Panc1 (cell line): Measurements from ENCODE around the gene FKBP10.
A peak's percentile ranks its signal among the peaks of the same experiment; 100 is the strongest.

Source experiments
- POLR2AphosphoS5 ChIP-seq: IDR thresholded peaks from 2 replicates; pipeline ENCODE4 v1.6.1; 2012; ENCODE audit warnings: mild to moderate bottlenecking, low read depth, low read length, moderate library complexity
- REST ChIP-seq, 2 experiments: IDR thresholded peaks; 2 replicates each; pipeline ENCODE4 v1.6.1; 2011 to 2012; ENCODE audit warnings: low read depth in 2 of 2, control low read depth in 1 of 2, low read length in 1 of 2, mild to moderate bottlenecking in 1 of 2, moderate library complexity in 1 of 2; ENCODE audit not compliant: insufficient read depth in 1 of 2
- TF ChIP-seq, protein P1 (sequence below): fragments of 450-650 bp; IDR thresholded peaks from 2 replicates; pipeline ENCODE4 v1.5.1; 2017; ENCODE audit warnings: mild to moderate bottlenecking

GRCh38 chr17:41835800-41836549, 23.2 kb downstream of the FKBP10 start, which contains the start of gene NT5C3B:
- TF ChIP-seq REST (IDR thresholded peaks at IDR 0.05; ENCODE audit: insufficient read depth in 1 of 2, low read depth in 2 of 2, low read length in 1 of 2) (no peak), POLR2AphosphoS5 (peak; percentile 49; the same call in 1 of the 2 replicates)
- TF ChIP-seq, protein P1, sequence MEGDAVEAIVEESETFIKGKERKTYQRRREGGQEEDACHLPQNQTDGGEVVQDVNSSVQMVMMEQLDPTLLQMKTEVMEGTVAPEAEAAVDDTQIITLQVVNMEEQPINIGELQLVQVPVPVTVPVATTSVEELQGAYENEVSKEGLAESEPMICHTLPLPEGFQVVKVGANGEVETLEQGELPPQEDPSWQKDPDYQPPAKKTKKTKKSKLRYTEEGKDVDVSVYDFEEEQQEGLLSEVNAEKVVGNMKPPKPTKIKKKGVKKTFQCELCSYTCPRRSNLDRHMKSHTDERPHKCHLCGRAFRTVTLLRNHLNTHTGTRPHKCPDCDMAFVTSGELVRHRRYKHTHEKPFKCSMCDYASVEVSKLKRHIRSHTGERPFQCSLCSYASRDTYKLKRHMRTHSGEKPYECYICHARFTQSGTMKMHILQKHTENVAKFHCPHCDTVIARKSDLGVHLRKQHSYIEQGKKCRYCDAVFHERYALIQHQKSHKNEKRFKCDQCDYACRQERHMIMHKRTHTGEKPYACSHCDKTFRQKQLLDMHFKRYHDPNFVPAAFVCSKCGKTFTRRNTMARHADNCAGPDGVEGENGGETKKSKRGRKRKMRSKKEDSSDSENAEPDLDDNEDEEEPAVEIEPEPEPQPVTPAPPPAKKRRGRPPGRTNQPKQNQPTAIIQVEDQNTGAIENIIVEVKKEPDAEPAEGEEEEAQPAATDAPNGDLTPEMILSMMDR = no peak
